ENCODE results near the gene HLA-DQB2. TPM values are rescaled to one million over a fixed set of nuclear protein-coding genes. Genes with fewer than 3 reads are reported as not detected.

Gene HLA-DQB2
- total RNA-seq, 3 donors from 2014 or later, result 1.1 TPM; not detected in 2

- no peak overlapping the region for H3K4me3 ChIP-seq
- intact Hi-C loops (cut with DNase I, micrococcal nuclease), result no loop called here
- DNase-seq (no peak), ATAC-seq (no peak)
- no peak for TF ChIP-seq CTCF (IDR thresholded peaks at IDR 0.05)
- H3K4me1 ChIP-seq (ENCODE audit: low read depth), result no peaks in the 10 kb centered on the region
- H3K9me3 ChIP-seq, result no peaks in the 10 kb centered on the region
- H3K36me3 ChIP-seq (ENCODE audit: low read depth), result no peaks in the 10 kb centered on the region
These were observed 18.6 kb downstream of the HLA-DQB2 start for GRCh38 chr6:32744776-32745175.

DNA sequence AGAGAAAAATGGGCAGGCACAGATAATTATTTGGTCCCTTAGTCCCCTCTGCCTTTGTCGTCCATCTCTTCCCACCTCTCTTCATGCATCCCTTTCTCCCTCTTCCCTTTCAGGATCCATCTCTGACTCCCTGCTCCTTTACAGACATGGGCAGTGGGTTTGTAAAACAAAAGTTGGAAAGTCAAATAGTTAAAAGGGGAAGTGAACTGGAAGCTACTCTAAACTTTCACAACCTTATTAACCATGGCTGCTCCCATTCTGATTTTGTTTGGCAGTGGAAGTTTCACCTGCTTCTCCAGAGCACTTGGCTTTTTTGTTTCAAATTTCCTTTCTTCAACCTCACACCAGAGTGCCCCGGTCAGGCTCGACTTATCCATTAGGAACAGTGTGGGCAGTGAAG is 21.0 kb downstream of the HLA-DQB2 start:
- Histone ChIP-seq H3K36me3 (ENCODE audit: low read depth) (no peaks in the 10 kb centered on the region), H3K4me3 (no peak overlapping the region), H3K4me1 (ENCODE audit: low read depth) (no peaks in the 10 kb centered on the region), H3K9me3 (no peaks in the 10 kb centered on the region)
- DNase-seq (no peak), ATAC-seq (no peak)
- TF ChIP-seq CTCF (IDR thresholded peaks at IDR 0.05), result no peak
- intact Hi-C loops (cut with DNase I, micrococcal nuclease), result no loop called here

- Histone ChIP-seq H3K9me3 (no peaks in the 10 kb centered on the region), H3K36me3 (ENCODE audit: low read depth) (no peaks in the 10 kb centered on the region), H3K4me1 (ENCODE audit: low read depth) (no peaks in the 10 kb centered on the region), H3K4me3 (no peak within 1 kb of the TSS)
- ATAC-seq (no peak), DNase-seq (no peak)
- intact Hi-C loops (cut with DNase I, micrococcal nuclease), result no loop called here
- TF ChIP-seq CTCF (IDR thresholded peaks at IDR 0.05), result no peak
These were observed 22.0 kb downstream of the HLA-DQB2 start, which contains the start of gene HLA-DQA2 for GRCh38 chr6:32741031-32741960. TSS of gene HLA-DQA2 (plus strand) at chr6:32741391. CDS start at chr6:32741444, 53 bp downstream.

DNA sequence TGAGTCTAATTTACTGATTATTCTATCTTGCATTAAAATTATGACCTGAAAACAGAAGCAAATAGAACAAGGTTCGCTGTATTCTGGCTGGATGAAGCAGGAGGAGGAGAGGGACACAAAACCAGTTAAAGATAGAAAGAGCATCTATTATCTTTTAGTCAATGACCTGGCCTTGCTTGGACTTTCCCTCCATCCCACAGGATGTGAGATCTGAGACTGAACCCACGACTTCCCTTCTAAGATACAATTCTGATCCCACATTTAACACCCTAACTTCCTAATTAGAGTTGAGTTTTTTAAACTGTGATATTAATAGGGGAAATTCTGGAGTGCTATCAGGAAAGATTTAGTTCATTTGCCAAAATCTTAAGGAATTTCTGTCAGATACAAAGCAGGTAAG is 25.2 kb downstream of the HLA-DQB2 start:
- no peaks in the 10 kb centered on the region for H3K4me1 ChIP-seq (ENCODE audit: low read depth)
- H3K9me3 ChIP-seq, result no peaks in the 10 kb centered on the region
- DNase-seq, result no peak
- ATAC-seq, result no peak
- intact Hi-C loops (cut with DNase I, micrococcal nuclease), result no loop called here
- H3K4me3 ChIP-seq, result no peak overlapping the region
- no peak for TF ChIP-seq CTCF (IDR thresholded peaks at IDR 0.05)
- no peaks in the 10 kb centered on the region for H3K36me3 ChIP-seq (ENCODE audit: low read depth)

- H3K4me3 ChIP-seq, result no peak overlapping the region
- no peaks in the 10 kb centered on the region for H3K9me3 ChIP-seq
- DNase-seq (no peak), ATAC-seq (no peak)
- no peaks in the 10 kb centered on the region for H3K36me3 ChIP-seq (ENCODE audit: low read depth)
- intact Hi-C loops (cut with DNase I, micrococcal nuclease), result no loop called here
- H3K4me1 ChIP-seq (ENCODE audit: low read depth), result no peaks in the 10 kb centered on the region
- TF ChIP-seq CTCF (IDR thresholded peaks at IDR 0.05), result no peak
These were observed 44.5 kb downstream of the HLA-DQB2 start for GRCh38 chr6:32718879-32719278.

Measured in mucosa of descending colon (tissue), 3 donors.